HepG2 (cell line): ENCODE data around the gene ERBB3. TPM values are rescaled to one million over a fixed set of nuclear protein-coding genes. Genes with fewer than 3 reads are reported as not detected.

Experiments used
- ASH2L ChIP-seq: fragments of 300-600, 200-600 bp; sonication (generic); IDR thresholded peaks from 2 replicates; pipeline ENCODE4 v1.7.0; 2017; ENCODE audit warnings: low read depth, mild to moderate bottlenecking, moderate library complexity, mixed read lengths, low read length; ENCODE audit not compliant: insufficient read length
- ELF4 ChIP-seq: sonication (generic); formaldehyde crosslinking; IDR thresholded peaks from 2 replicates; pipeline ENCODE4 v1.5.0; 2020; ENCODE audit warnings: missing genetic modification reagents, mild to moderate bottlenecking, moderate library complexity, borderline replicate concordance
- ESRRA ChIP-seq: sonication (generic); formaldehyde crosslinking; IDR thresholded peaks from 2 replicates; pipeline ENCODE4 v1.5.1; 2020; ENCODE audit warnings: mild to moderate bottlenecking, low read depth, missing genetic modification reagents
- HNF1B ChIP-seq: sonication (generic); formaldehyde crosslinking; IDR thresholded peaks from 2 replicates; pipeline ENCODE4 v1.5.1; 2020; ENCODE audit warnings: mild to moderate bottlenecking, moderate library complexity, missing genetic modification reagents
- KAT2B ChIP-seq: fragments of 150-350 bp; IDR thresholded peaks from 2 replicates; pipeline ENCODE4 v1.6.1; 2014; ENCODE audit warnings: low read depth, low read length, borderline replicate concordance
- LCORL ChIP-seq, 2 experiments: fragments of 450-650 bp in 1 of 2; sonication (generic) in 1 of 2; formaldehyde crosslinking in 1 of 2; IDR thresholded peaks; 2 replicates each; pipeline versions ENCODE4 v1.5.0 to v1.6.1; 2017 to 2020; ENCODE audit warnings: antibody characterized with exemption in 1 of 2, missing genetic modification reagents in 1 of 2
- PHF20 ChIP-seq: sonication (generic); formaldehyde crosslinking; IDR thresholded peaks from 2 replicates; pipeline ENCODE4 v1.5.0; 2020; ENCODE audit warnings: mild to moderate bottlenecking, missing genetic modification reagents
- TBX2 ChIP-seq: sonication (generic); formaldehyde crosslinking; IDR thresholded peaks from 2 replicates; pipeline ENCODE4 v1.5.0; 2020; ENCODE audit warnings: missing genetic modification reagents, mild to moderate bottlenecking, borderline replicate concordance
- ZBTB2 ChIP-seq: sonication (generic); formaldehyde crosslinking; IDR thresholded peaks from 2 replicates; pipeline ENCODE4 v1.8.0; 2022; ENCODE audit warnings: low read depth, missing genetic modification reagents
- ZFP91 ChIP-seq: sonication (generic); formaldehyde crosslinking; IDR thresholded peaks from 2 replicates; pipeline ENCODE4 v1.9.0; 2022; ENCODE audit warnings: missing genetic modification reagents, mild to moderate bottlenecking, borderline replicate concordance
- ZNF136 ChIP-seq: sonication (generic); formaldehyde crosslinking; IDR thresholded peaks from 2 replicates; pipeline ENCODE4 v1.8.1; 2022; ENCODE audit warnings: low read depth, mild to moderate bottlenecking, moderate library complexity, missing genetic modification reagents
- ZNF281 ChIP-seq: sonication (generic); formaldehyde crosslinking; IDR thresholded peaks from 2 replicates; pipeline ENCODE4 v1.4.0; 2020; ENCODE audit warnings: missing genetic modification reagents, borderline replicate concordance
- ZNF382 ChIP-seq: sonication (generic); formaldehyde crosslinking; IDR thresholded peaks from 2 replicates; pipeline ENCODE4 v1.5.0; 2020; ENCODE audit warnings: missing genetic modification reagents, mild to moderate bottlenecking, borderline replicate concordance
- ZNF44 ChIP-seq: sonication (generic); formaldehyde crosslinking; IDR thresholded peaks from 2 replicates; pipeline ENCODE4 v1.5.1; 2020; ENCODE audit warnings: mild to moderate bottlenecking, missing genetic modification reagents
- ZNF552 ChIP-seq: sonication (generic); formaldehyde crosslinking; IDR thresholded peaks from 2 replicates; pipeline ENCODE4 v1.9.0; 2022; ENCODE audit warnings: missing genetic modification reagents, mild to moderate bottlenecking, borderline replicate concordance
- ZNF577 ChIP-seq: sonication (generic); formaldehyde crosslinking; IDR thresholded peaks from 2 replicates; pipeline ENCODE4 v1.4.0; 2020; ENCODE audit warnings: mild to moderate bottlenecking, low read depth, missing genetic modification reagents, borderline replicate concordance
- polyA plus RNA-seq, 8 experiments: library from polyadenylated mRNA; depleted of rRNA in 3 of 8; stranded (reverse) in 7 of 8; unstranded in 1 of 8; fragments of >200 nt; fragmentation: Illumina TruSeq in 4 of 8; extraction: Trizol in 4 of 8; gene quantifications; 2 replicates each; pipeline versions ENCODE4 v1.2.1 to v1.2.3, GENCODE V29; 2011 to 2016; ENCODE audit warnings: low read depth in 4 of 8, missing spikeins in 1 of 8, mixed read lengths in 1 of 8; ENCODE audit not compliant: insufficient read depth in 1 of 8
- total RNA-seq, 5 experiments: library from RNA; depleted of rRNA; stranded (reverse); fragments of >200 nt; fragmentation: Illumina TruSeq; extraction: Trizol; gene quantifications; 2 replicates each; pipeline ENCODE4 v1.2.3, GENCODE V29; 2016; ENCODE audit warnings: low read depth in 1 of 5

ERBB3 gene
- total and polyA plus RNA-seq, 2 of the 13 experiments (the other 11 are each of a cell fraction or from before 2014, with no cell fraction given): 93.6 to 358 TPM

- TF ChIP-seq HNF1B (CRISPR knock-in tag): no peak
- TF ChIP-seq ZNF382 (CRISPR knock-in tag): no peak
- TF ChIP-seq ZNF552 (CRISPR knock-in tag): no peak
- TF ChIP-seq PHF20 (CRISPR knock-in tag): no peak
- 0 out of 2 replicates have a peak, but pooled peaks have one; percentile 3 for TF ChIP-seq ZNF44 (CRISPR knock-in tag)
- TF ChIP-seq ELF4 (CRISPR knock-in tag): no peak
- no peak for TF ChIP-seq ZNF281 (CRISPR knock-in tag)
- TF ChIP-seq ESRRA (CRISPR knock-in tag): 0 out of 2 replicates have a peak, but pooled peaks have one; percentile 10
- no peak for TF ChIP-seq ZNF577 (CRISPR knock-in tag)
- no peak for TF ChIP-seq ZFP91 (CRISPR knock-in tag)
- no peak for TF ChIP-seq TBX2 (CRISPR knock-in tag)
- TF ChIP-seq ASH2L: peak; percentile 18
- TF ChIP-seq ZBTB2: no peak
- TF ChIP-seq LCORL (IDR thresholded peaks at IDR 0.05): no peak
- 0 out of 2 replicates have a peak, but pooled peaks have one; percentile 14 for TF ChIP-seq LCORL (CRISPR knock-in tag; IDR thresholded peaks at IDR 0.05)
- 0 out of 2 replicates have a peak, but pooled peaks have one; percentile 4 for TF ChIP-seq ZNF136 (CRISPR knock-in tag)
- no peak for TF ChIP-seq KAT2B
Observed at GRCh38 chr12:56127485-56127887, 47.5 kb downstream of the ERBB3 start (continued).
